ENCODE measurements around the gene NMB. TPM values are rescaled to one million over a fixed set of nuclear protein-coding genes. Genes with fewer than 3 reads are reported as not detected.

NMB gene
- total RNA-seq, 1 experiment from 2014 or later: 11.5 TPM

- H3K9me3 Mint-ChIP-seq: peaks cover 20 to 42% of the 10 kb centered on the region in 2 experiments
- WGBS (ENCODE audit: extremely low coverage, insufficient read length, low lambda C conversion rate): no CpG with 5 or more reads among the region's 3 CpGs
- Histone ChIP-seq H3K56ac (ENCODE audit: insufficient read length, low read depth, low read length) (no peak overlapping the region), H3K23me2 (ENCODE audit: insufficient read length, low read depth, low read length, poor library complexity, severe bottlenecking) (no peaks in the 10 kb centered on the region), H3K79me2 (ENCODE audit: insufficient read depth, low read length) (peaks cover 20% of the 10 kb centered on the region; the same call in 1 of the 2 replicates), H3K79me1 (ENCODE audit: insufficient read depth, low read depth, low read length, poor library complexity, severe bottlenecking) (peaks cover 9% of the 10 kb centered on the region), H2AK5ac (ENCODE audit: insufficient read length, low read length) (no peak overlapping the region), H3T11ph (ENCODE audit: low read length) (no peak overlapping the region), H3K9me3 (ENCODE audit: control insufficient read depth, low read depth, low read length) (peaks cover 19% of the 10 kb centered on the region), H2BK5ac (ENCODE audit: insufficient read length, low read length) (no peak overlapping the region), H3K14ac (ENCODE audit: insufficient read depth, low read length) (no peak overlapping the region), H2BK20ac (ENCODE audit: low read depth, low read length, poor library complexity, severe bottlenecking) (no peak overlapping the region), H2BK15ac (ENCODE audit: low read depth, low read length) (no peak overlapping the region), H3K27me3 (ENCODE audit: insufficient read depth, low read length) (no peaks in the 10 kb centered on the region), H3K9ac (ENCODE audit: extremely low read depth, insufficient read length, low read length) (no peak overlapping the region), H4K5ac (ENCODE audit: insufficient read length, low read depth, low read length) (no peak overlapping the region), H3K18ac (ENCODE audit: insufficient read length, low read depth, low read length) (no peak overlapping the region), H3K4me1 (ENCODE audit: insufficient read depth, low read length) (peaks cover 2% of the 10 kb centered on the region; the same call in 1 of the 2 replicates), H2BK12ac (ENCODE audit: insufficient read length, low read depth, low read length) (no peak overlapping the region), H4K8ac (replicated peaks; ENCODE audit: insufficient read length, low read depth, low read length) (no peak overlapping the region), H3K27ac (ENCODE audit: insufficient read length, low read depth, low read length) (no peak overlapping the region), H3K4me2 (ENCODE audit: insufficient read depth, insufficient read length, low read length) (no peak overlapping the region), H4K91ac (ENCODE audit: insufficient read length, low read depth, low read length) (no peak overlapping the region), H2AFZ (ENCODE audit: low read length) (no peak overlapping the region), H3K4ac (ENCODE audit: low read depth, low read length) (no peak overlapping the region), H2BK120ac (ENCODE audit: low read depth, low read length, poor library complexity, severe bottlenecking) (no peak overlapping the region), H4K20me1 (ENCODE audit: control insufficient read depth, insufficient read depth, insufficient read length) (no peaks in the 10 kb centered on the region), H3K23ac (ENCODE audit: insufficient read length, low read depth, low read length) (no peak overlapping the region)
- H3K27me3 Mint-ChIP-seq (ENCODE audit: low read depth): peaks cover 8% of the 10 kb centered on the region
- no peak for DNase-seq
- peak overlapping the region in 1 of 3 experiments; percentile 87; a peak in 2 of 7 replicates for H3K27ac Mint-ChIP-seq
- H3K36me3 Mint-ChIP-seq (ENCODE audit: insufficient read depth in 1 of 3, low read depth in 3 of 3): peaks cover 32 to 77% (median 61%) of the 10 kb centered on the region in 3 experiments
- no peak overlapping the region for H3K4me3 Mint-ChIP-seq
- TF ChIP-seq CTCF (conservative IDR thresholded peaks at IDR 0.05): no peak
- H3K4me1 Mint-ChIP-seq: peaks cover 8 to 14% of the 10 kb centered on the region in 2 experiments; a peak in 3 of 4 replicates
These were observed 41.8 kb downstream of the NMB start for GRCh38 chr15:84616235-84616634.

Data from H9 (cell line).